Cerebellar cortex (tissue), 1 donor: ENCODE data around the gene WWC1.
A peak's percentile ranks its signal among the peaks of the same experiment; 100 is the strongest.
"Not testable (repeated sequence)": the region's sequence is repeated elsewhere in the genome, so short reads cannot be mapped to it uniquely, and the experiment has no call there.

Source experiments
- DNase-seq: peaks from one replicate; pipeline ENCODE4 v3.0.0-alpha.2; 2015; ENCODE audit warnings: low spot score

Gene WWC1

GRCh38 chr5:168413062-168413461, 121.6 kb downstream of the WWC1 start:
- no peak for DNase-seq

GRCh38 chr5:168413596-168413995, 122.2 kb downstream of the WWC1 start:
- no peak for DNase-seq

DNA sequence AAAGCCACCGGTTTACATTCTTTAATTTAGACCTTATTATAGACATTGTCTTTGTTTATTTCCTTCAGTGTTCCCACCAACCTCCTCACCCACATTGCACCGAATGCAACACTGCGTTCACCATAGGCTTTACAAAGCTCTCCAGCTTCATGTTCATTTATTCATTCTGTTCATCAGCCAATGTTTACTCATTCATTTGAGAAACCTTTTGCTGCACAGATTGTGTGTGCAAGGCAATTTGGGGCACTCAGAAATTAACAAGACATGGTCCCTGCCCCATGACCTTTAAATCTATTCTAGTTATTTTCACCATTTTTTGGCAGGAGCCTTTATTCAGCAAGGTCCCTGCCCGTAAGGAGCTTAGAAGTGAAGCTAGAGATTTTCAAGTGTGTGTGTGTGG, 124.0 kb downstream of the WWC1 start:
- DNase-seq, result no peak

DNA sequence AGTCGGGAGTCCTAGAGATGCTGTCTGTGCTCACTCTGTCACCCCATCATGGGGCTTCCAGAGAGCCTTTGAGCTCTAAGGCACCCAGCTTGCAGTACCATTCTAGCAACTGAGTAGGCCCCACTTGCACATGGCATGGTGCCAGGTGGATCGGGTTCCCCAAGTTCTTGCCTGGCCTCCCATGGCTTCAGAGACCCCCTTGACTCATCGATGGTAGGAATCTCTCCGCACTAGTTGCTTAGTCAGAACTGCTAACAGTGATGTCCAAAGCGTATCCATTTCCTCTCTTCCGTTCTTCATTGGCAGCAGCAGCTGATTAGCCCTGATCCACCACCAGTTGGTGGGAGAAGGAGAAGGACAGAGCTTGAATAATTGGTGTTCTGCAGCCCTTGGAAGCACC, 124.5 kb downstream of the WWC1 start:
- no peak for DNase-seq

- no peak for DNase-seq
These were observed 126.4 kb downstream of the WWC1 start for GRCh38 chr5:168417731-168418429.

DNA sequence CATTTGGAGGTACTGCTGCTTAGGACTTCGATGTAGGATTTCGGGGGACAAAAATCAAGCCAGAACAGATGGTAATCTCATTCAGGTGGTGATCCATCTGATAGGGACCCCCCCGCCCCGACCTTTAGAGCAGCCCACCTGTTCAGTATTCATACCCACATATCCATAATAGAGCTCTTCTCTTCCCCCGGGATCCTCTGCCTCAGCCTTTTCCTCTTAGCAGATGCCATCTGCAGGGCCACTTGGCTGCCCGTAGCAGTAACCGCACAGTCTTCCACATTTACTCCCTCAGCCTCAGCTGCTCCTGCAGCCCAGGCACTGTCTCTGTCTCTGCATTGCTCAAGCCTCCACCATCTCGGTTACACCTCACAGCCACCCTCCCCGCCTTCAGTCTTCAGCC, 129.0 kb downstream of the WWC1 start:
- no peak for DNase-seq

DNA sequence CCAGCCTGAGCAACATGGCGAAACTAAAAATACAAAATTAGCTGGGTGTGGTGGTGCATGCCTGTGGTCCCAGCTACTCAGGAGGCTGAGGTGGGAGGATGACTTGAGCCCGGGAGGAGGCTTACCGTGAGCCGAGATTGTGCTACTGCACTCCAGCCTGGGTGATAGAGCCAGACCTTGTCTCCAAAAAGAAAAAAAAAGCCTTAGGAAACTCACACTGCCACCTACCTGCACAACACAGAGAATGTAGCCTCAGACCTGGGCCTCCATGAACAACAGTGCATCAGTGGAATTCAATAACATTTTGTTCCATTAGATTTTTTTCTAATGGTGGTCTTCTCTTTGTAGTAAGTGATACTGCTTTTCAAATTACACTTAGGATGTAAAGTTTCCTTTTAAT, 131.0 kb downstream of the WWC1 start:
- DNase-seq, result peak; percentile 21

- DNase-seq, result no peak
These were observed 132.0 kb downstream of the WWC1 start for GRCh38 chr5:168423478-168423877.

- DNase-seq, result no peak
These were observed 132.5 kb downstream of the WWC1 start for GRCh38 chr5:168423971-168424370.

DNA sequence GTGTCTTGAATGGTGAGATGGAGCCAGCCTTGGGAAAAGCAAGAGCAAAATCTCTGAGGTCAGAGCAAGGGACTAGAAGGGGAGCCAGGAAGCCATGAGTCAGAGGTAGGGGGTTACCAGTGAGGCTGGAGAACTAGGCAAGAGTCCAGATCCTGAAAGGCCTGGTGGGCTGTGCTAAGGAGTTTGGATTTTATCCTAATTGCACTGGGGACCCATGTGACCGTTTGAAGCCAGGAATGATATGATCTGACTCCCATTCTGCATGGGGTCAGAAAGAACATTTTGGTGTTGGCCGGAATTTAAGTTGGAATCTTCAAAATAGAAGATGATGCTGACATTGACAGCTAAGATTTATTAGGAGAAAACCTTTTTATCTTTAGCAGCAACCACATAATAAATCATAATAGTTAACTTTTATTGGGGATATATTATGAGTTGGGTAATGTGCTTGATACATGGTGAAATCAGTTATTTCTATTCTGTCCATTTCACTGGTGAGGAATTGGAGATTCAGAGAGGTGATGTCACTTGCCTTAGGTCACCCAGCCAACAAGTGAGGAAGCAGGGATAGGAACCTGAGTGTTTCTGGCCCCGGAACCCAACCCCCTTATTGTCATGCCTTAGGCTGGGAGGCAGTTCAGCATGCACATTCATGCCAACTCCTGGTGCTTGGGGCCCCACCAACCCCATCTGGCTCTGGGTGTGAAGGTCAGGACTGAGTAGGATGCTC, 133.3 kb downstream of the WWC1 start:
- no peak for DNase-seq

DNA sequence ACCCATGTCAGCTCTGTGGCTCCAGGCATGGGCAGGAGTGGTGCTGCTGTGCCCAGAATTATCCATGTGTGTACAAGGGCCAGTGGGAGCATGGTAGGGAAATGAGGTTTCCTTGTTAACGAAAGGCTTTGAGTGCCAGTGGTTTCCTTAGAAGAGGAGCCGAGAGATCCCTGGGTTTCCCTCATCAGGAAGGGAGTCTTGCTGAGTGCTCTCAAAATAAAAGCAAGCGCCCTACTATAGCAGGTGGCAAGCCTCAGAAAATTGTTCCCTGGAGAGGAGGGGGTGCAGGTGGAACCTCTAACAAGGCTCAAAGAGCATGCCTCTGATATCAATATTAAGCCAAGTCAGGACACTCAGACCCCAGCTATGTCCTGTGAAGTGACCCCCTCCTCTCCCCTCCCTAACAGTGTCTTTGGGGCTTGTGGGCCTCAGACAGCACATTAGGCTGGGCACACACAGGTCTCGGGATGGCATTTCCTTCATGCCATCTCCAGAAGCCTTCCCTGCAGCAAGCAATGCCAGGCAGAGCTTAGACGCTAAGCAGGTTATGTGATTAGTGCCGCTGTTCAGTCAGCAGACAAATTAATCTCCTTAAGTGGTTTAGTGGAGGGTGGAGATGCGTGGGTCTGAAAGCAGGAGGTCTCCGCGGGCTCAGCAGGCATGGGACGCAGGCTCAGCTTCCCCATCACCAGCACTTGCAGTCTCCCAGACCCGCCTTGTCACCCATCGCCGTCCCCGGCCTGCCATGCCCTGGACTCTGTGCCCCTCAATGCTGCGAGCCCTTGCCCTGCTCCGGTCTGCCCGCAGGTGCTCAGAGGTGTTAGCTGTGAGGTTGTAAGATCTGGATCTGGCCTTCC, 134.8 kb downstream of the WWC1 start:
- DNase-seq, result no peak

GRCh38 chr5:168426864-168427172, 135.4 kb downstream of the WWC1 start:
- DNase-seq, result no peak

DNA sequence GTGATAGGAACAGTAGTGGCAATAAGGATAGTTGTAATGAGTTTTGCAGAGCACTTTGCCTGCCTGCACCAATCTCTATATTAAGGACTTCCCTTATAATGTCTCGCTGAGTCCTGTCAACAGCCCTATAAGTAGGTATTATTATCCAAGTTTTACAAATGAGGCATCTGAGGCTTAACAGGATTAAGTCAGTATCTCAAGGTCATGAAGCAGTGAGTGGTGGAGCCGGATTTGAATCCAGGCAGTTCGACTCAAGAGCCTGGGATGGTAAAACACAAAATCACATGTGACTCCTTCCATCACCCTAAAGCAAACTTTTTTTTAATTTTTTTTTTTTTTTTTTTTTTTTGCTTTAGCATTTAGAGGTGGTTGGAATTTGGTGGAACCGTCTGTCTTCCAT, 135.8 kb downstream of the WWC1 start:
- no peak for DNase-seq

- DNase-seq, result no peak
These were observed 137.1 kb downstream of the WWC1 start for GRCh38 chr5:168428552-168428951.

GRCh38 chr5:168430296-168430695, 138.9 kb downstream of the WWC1 start:
- no peak for DNase-seq

DNA sequence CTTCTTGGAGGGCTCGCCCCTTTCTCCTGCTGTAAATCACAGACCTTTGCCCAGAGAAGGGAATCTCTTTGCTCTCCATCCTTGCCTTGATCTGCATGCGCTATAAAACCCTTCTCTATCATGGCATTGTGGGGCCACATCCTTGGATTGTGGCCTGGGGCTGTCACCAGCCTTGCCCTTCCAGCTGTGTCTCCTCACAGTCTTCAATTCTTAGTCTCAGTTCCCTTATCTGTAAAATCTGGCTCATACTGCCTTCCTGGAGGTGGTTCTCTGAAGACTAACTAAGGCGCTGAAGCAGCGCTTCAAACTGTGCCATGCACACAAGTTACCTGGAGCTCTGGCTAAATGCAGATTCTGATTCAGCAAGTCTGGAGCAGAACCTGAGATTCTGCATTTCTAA, 141.5 kb downstream of the WWC1 start:
- no peak for DNase-seq

DNA sequence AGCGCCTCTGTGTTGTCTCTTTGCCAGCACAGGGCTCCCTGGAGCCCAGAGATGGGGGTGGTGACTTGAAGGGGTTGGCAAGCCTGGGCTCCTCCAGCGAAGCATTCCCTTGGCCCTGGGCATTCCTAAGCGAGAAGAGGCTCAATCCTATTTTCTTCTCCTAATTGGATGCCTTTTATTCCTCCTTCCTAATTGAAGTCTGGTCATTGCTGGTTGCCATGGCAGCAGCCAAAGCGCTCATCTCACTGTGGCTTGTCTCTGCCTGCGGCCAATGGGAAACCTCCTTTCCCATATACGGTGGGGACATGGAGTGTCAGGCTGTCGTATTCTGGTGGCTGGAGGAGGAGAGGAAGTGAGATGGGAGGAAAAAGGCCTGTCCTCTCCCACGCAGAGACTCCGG, 142.6 kb downstream of the WWC1 start:
- peak; percentile 14 for DNase-seq

- no peak for DNase-seq
These were observed 143.4 kb downstream of the WWC1 start for GRCh38 chr5:168434746-168435321.

- DNase-seq, result not testable (repeated sequence)
These were observed 143.9 kb downstream of the WWC1 start for GRCh38 chr5:168435340-168435739.

DNA sequence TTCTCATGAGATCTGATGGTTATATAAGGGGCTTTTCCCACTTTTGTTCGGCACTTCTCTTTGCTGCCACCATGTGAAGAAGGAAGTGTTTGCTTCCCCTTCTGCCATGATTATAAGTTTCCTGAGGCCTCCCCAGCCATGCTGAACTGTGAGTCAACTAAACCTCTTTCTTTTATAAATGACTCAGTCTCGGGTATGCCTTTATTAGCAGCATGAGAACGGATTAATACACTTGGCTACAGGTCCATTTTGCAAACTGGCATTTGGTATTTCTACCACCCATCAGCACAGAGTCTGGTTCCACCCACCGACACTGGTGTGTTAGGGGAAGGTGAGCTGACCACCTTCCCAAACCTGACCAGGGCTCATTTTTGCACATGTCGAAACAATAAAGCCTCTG, 146.9 kb downstream of the WWC1 start:
- DNase-seq, result no peak

DNA sequence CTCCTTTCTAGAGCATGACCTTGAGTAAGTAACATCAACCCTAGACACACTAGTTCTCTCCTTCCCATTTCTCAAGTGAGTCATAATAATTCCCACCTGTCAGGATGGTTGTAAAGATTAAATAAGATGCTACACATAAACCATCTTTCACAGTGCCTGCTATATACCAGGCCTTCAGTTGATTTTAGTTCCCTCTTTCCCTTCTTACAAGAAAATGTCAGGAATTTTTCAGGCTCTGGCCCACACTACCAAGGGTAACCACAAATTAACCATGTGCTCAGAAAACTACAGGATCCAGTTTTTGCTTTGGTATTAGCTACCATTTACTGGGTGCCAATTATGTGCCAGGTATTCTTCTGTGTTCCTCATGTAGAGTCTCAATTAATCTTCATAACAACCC, 152.1 kb downstream of the WWC1 start:
- DNase-seq, result no peak

- DNase-seq, result no peak
These were observed 152.7 kb downstream of the WWC1 start for GRCh38 chr5:168443950-168444700.
